HG02870 (cell line): ENCODE results near the gene ZNF286A.
"Not testable (repeated sequence)": the region's sequence is repeated elsewhere in the genome, so short reads cannot be mapped to it uniquely, and the experiment has no call there.

Experiments
- ATAC-seq: cut with Tn5 transposase; IDR thresholded peaks from one replicate; pipeline ENCODE4 v1.9.1; 2021; ENCODE audit warnings: mild to moderate bottlenecking, moderate library complexity; ENCODE audit not compliant: unreplicated experiment

ZNF286A gene

GRCh38 chr17:15698967-15699366 lies 585 bp upstream of the ZNF286A start:
- not testable (repeated sequence) for ATAC-seq

GRCh38 chr17:15699937-15700336 lies 385 bp downstream of the ZNF286A start:
- not testable (repeated sequence) for ATAC-seq

- ATAC-seq = not testable (repeated sequence)
Observed at GRCh38 chr17:15704239-15704638, 4.7 kb downstream of the ZNF286A start.

GRCh38 chr17:15704813-15705212 lies 5.3 kb downstream of the ZNF286A start:
- not testable (repeated sequence) for ATAC-seq

- not testable (repeated sequence) for ATAC-seq
Observed at GRCh38 chr17:15708879-15709278, 9.3 kb downstream of the ZNF286A start.

GRCh38 chr17:15716601-15717563 lies 17.3 kb downstream of the ZNF286A start:
- not testable (repeated sequence) for ATAC-seq

- ATAC-seq = not testable (repeated sequence)
Observed at GRCh38 chr17:15730535-15730934, 31.0 kb downstream of the ZNF286A start.

GRCh38 chr17:15731900-15732299 lies 32.3 kb downstream of the ZNF286A start, which contains the start of gene TBC1D26:
Gene TBC1D26, plus strand, starts transcription at chr17:15732283. Its CDS starts 3,066 bp downstream, at chr17:15735349.
- ATAC-seq = not testable (repeated sequence)

GRCh38 chr17:15733174-15733789 lies 33.7 kb downstream of the ZNF286A start:
- ATAC-seq = not testable (repeated sequence)

- ATAC-seq = not testable (repeated sequence)
Observed at GRCh38 chr17:15736578-15736977, 37.0 kb downstream of the ZNF286A start.

- no peak for ATAC-seq
Observed at GRCh38 chr17:15738066-15738465, 38.5 kb downstream of the ZNF286A start.

GRCh38 chr17:15739259-15739658 lies 39.7 kb downstream of the ZNF286A start:
- not testable (repeated sequence) for ATAC-seq

GRCh38 chr17:15740041-15740440 lies 40.5 kb downstream of the ZNF286A start:
- not testable (repeated sequence) for ATAC-seq

- ATAC-seq = no peak
Observed at GRCh38 chr17:15740570-15741120, 41.1 kb downstream of the ZNF286A start.

GRCh38 chr17:15741624-15742023 lies 42.1 kb downstream of the ZNF286A start:
- no peak for ATAC-seq

- ATAC-seq = no peak
Observed at GRCh38 chr17:15742051-15742795, 42.7 kb downstream of the ZNF286A start.

- ATAC-seq = no peak
Observed at GRCh38 chr17:15742921-15743320, 43.4 kb downstream of the ZNF286A start.

GRCh38 chr17:15744074-15744676 lies 44.6 kb downstream of the ZNF286A start:
- no peak for ATAC-seq

GRCh38 chr17:15744885-15745284 lies 45.3 kb downstream of the ZNF286A start:
- ATAC-seq = no peak

- not testable (repeated sequence) for ATAC-seq
Observed at GRCh38 chr17:15749403-15749802, 49.9 kb downstream of the ZNF286A start.
